Measurements from ENCODE around the gene PKD1L1. TPM values are rescaled to one million over a fixed set of nuclear protein-coding genes. Genes with fewer than 3 reads are reported as not detected.

Gene PKD1L1
- total RNA-seq, 1 experiment from 2014 or later = 0.17 TPM

DNA sequence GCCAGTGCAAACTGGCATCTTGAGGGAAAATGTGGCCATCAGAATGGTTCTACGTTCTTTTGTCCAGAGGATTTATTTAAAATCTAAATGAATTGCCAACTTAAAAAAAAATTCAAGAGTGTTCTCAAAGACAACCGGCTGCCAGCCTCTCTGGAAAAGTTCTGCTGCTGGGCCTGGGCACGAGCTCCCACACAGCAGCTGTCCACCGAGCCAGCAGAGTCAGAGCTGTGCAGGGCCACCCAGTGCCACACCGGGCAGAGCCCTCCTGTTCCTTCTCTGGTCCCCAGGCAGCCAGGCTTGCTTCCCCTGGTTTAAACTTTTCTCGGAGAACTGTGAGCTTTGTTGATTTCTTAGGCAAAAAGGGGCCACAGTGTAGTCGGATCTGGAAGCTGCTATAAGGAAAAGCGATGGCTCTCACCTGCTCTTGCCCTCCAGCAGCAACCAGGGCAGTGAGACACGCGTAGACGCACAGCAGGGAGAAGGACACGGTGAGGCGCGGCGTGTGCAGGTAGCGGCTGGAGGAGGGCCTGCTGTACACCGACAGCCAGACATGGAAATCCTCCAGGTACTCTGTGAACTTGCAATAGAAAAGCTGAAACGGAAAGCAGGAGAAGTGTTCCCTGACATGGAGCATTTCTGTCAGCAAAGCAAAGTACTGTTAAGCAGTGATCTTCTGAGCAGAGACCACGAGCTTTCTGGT is 111.6 kb downstream of the PKD1L1 start:
- POLR2A ChIA-PET = no interaction called here
- H3K79me2 ChIP-seq (ENCODE audit: insufficient read depth, low read length) = no peaks in the 10 kb centered on the region
- ATAC-seq = no peak
- no peak overlapping the region for H3K27ac ChIP-seq (ENCODE audit: low read depth, low read length)
- H3K4me3 ChIP-seq (replicated peaks in 1 of 2; ENCODE audit: low read depth in 1 of 2, low read length in 2 of 2) = no peak overlapping the region
- no peak for DNase-seq (ENCODE audit: low read depth, low spot score)
- intact Hi-C loops (cut with micrococcal nuclease) = no loop called here
- no peaks in the 10 kb centered on the region for H4K20me1 ChIP-seq (ENCODE audit: insufficient read depth)
- no peaks in the 10 kb centered on the region for H3K9me2 ChIP-seq (ENCODE audit: insufficient read depth)
- no peaks in the 10 kb centered on the region for H3K9me3 ChIP-seq (ENCODE audit: control insufficient read depth in 1 of 2, insufficient read depth in 1 of 2, low read depth in 1 of 2, low read length in 2 of 2)
- RAD21 ChIA-PET (ENCODE audit: low non-redundant PET in 1 of 2, low total read pairs in 2 of 2, uncharacterized antibody in 2 of 2, unreplicated experiment in 2 of 2) = no interaction called here
- no peak overlapping the region for H2AFZ ChIP-seq (ENCODE audit: low read depth, low read length, poor library complexity, severe bottlenecking)
- H3K4me1 ChIP-seq (ENCODE audit: control insufficient read depth in 1 of 2, insufficient read depth in 2 of 2, low read length in 2 of 2) = no peaks in the 10 kb centered on the region
- no peak overlapping the region for H3K9ac ChIP-seq (ENCODE audit: low read length)
- no TSS peak for BruUV-seq (replicated peaks)
- CTCF ChIA-PET = no interaction called here
- H3K36me3 ChIP-seq (ENCODE audit: control insufficient read depth in 1 of 2, insufficient read depth in 2 of 2, low read length in 2 of 2) = no peaks in the 10 kb centered on the region
- no peak overlapping the region for H3K4me2 ChIP-seq (ENCODE audit: low read length)
- H3K27me3 ChIP-seq (ENCODE audit: insufficient read depth, low read length) = no peaks in the 10 kb centered on the region
- TF ChIP-seq CBX3 (IDR thresholded peaks at IDR 0.05; ENCODE audit: low read depth) = no peak
- TF ChIP-seq, protein P1, sequence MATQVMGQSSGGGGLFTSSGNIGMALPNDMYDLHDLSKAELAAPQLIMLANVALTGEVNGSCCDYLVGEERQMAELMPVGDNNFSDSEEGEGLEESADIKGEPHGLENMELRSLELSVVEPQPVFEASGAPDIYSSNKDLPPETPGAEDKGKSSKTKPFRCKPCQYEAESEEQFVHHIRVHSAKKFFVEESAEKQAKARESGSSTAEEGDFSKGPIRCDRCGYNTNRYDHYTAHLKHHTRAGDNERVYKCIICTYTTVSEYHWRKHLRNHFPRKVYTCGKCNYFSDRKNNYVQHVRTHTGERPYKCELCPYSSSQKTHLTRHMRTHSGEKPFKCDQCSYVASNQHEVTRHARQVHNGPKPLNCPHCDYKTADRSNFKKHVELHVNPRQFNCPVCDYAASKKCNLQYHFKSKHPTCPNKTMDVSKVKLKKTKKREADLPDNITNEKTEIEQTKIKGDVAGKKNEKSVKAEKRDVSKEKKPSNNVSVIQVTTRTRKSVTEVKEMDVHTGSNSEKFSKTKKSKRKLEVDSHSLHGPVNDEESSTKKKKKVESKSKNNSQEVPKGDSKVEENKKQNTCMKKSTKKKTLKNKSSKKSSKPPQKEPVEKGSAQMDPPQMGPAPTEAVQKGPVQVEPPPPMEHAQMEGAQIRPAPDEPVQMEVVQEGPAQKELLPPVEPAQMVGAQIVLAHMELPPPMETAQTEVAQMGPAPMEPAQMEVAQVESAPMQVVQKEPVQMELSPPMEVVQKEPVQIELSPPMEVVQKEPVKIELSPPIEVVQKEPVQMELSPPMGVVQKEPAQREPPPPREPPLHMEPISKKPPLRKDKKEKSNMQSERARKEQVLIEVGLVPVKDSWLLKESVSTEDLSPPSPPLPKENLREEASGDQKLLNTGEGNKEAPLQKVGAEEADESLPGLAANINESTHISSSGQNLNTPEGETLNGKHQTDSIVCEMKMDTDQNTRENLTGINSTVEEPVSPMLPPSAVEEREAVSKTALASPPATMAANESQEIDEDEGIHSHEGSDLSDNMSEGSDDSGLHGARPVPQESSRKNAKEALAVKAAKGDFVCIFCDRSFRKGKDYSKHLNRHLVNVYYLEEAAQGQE (IDR thresholded peaks at IDR 0.05; ENCODE audit: low read depth) = no peak
- no peak for TF ChIP-seq RAD21 (IDR thresholded peaks at IDR 0.05; ENCODE audit: low read depth)
- TF ChIP-seq POLR2AphosphoS5 (IDR thresholded peaks at IDR 0.05; ENCODE audit: low read depth, low read length) = no peak

DNA sequence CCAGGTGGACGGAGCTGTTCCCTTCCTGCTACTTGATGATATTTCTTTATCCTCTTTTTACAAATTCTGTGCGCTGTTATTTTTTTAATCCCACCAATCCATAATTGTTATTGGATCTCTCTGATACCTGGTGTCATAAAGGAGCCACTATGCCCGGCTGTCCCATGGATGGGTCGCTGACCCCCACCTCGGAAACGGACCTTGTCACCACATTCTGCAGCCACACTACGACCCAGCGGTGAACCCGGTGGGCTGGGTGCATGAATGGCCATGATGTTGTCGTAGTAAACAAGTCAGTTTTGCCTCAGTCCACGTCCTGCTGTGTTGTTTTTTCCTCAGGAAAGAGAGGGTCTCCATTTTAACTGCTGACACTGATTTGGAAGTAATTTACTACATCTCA is 112.2 kb downstream of the PKD1L1 start:
- Histone ChIP-seq H3K36me3 (ENCODE audit: control insufficient read depth in 1 of 2, insufficient read depth in 2 of 2, low read length in 2 of 2) (no peaks in the 10 kb centered on the region), H3K27ac (ENCODE audit: low read depth, low read length) (no peak overlapping the region), H3K27me3 (ENCODE audit: insufficient read depth, low read length) (no peaks in the 10 kb centered on the region), H3K4me2 (ENCODE audit: low read length) (no peak overlapping the region), H4K20me1 (ENCODE audit: insufficient read depth) (no peaks in the 10 kb centered on the region), H3K9me2 (ENCODE audit: insufficient read depth) (no peaks in the 10 kb centered on the region), H3K9me3 (ENCODE audit: control insufficient read depth in 1 of 2, insufficient read depth in 1 of 2, low read depth in 1 of 2, low read length in 2 of 2) (no peaks in the 10 kb centered on the region), H3K4me1 (ENCODE audit: control insufficient read depth in 1 of 2, insufficient read depth in 2 of 2, low read length in 2 of 2) (no peaks in the 10 kb centered on the region), H3K4me3 (replicated peaks in 1 of 2; ENCODE audit: low read depth in 1 of 2, low read length in 2 of 2) (no peak overlapping the region), H3K79me2 (ENCODE audit: insufficient read depth, low read length) (no peaks in the 10 kb centered on the region), H2AFZ (ENCODE audit: low read depth, low read length, poor library complexity, severe bottlenecking) (no peak overlapping the region), H3K9ac (ENCODE audit: low read length) (no peak overlapping the region)
- no peak for DNase-seq (ENCODE audit: low read depth, low spot score)
- ChIA-PET POLR2A (no interaction called here), CTCF (no interaction called here), RAD21 (ENCODE audit: low non-redundant PET in 1 of 2, low total read pairs in 2 of 2, uncharacterized antibody in 2 of 2, unreplicated experiment in 2 of 2) (no interaction called here)
- no peak for ATAC-seq
- BruUV-seq (replicated peaks) = no TSS peak
- intact Hi-C loops (cut with micrococcal nuclease) = no loop called here
- TF ChIP-seq YY1 (IDR thresholded peaks at IDR 0.05; ENCODE audit: extremely low read depth, insufficient replicate concordance, low read depth, low read length) (no peak), CBX3 (IDR thresholded peaks at IDR 0.05; ENCODE audit: low read depth) (no peak), POLR2A (IDR thresholded peaks at IDR 0.05; ENCODE audit: borderline replicate concordance, extremely low read depth, insufficient read depth, insufficient read length) (no peak), POLR2AphosphoS5 (IDR thresholded peaks at IDR 0.05; ENCODE audit: low read depth, low read length) (no peak), EGR1 (IDR thresholded peaks at IDR 0.05; ENCODE audit: low read depth) (no peak), SP1 (IDR thresholded peaks at IDR 0.05; ENCODE audit: low read depth) (no peak), SRF (IDR thresholded peaks at IDR 0.05; ENCODE audit: low read depth) (no peak), TCF7L2 (IDR thresholded peaks at IDR 0.05; ENCODE audit: borderline replicate concordance, extremely low read depth, insufficient read depth, insufficient read length) (no peak)
- TF ChIP-seq, protein P2, sequence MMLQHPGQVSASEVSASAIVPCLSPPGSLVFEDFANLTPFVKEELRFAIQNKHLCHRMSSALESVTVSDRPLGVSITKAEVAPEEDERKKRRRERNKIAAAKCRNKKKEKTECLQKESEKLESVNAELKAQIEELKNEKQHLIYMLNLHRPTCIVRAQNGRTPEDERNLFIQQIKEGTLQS (IDR thresholded peaks at IDR 0.05) = no peak
- TF ChIP-seq, protein P3, sequence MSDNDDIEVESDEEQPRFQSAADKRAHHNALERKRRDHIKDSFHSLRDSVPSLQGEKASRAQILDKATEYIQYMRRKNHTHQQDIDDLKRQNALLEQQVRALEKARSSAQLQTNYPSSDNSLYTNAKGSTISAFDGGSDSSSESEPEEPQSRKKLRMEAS (IDR thresholded peaks at IDR 0.05) = no peak
- TF ChIP-seq, protein P1 (IDR thresholded peaks at IDR 0.05; ENCODE audit: low read depth) = no peak

Measured in HCT116 (cell line).